ENCODE results near the gene MCEMP1.
A peak's percentile ranks its signal among the peaks of the same experiment; 100 is the strongest.
"Not testable (repeated sequence)": the region's sequence is repeated elsewhere in the genome, so short reads cannot be mapped to it uniquely, and the experiment has no call there.

Gene MCEMP1

GRCh38 chr19:7643629-7644549, 33.0 kb upstream of the MCEMP1 start:
- DNase-seq (ENCODE audit: low spot score) = not testable (repeated sequence)

GRCh38 chr19:7644550-7644877, 32.4 kb upstream of the MCEMP1 start:
- no peak for DNase-seq (ENCODE audit: low spot score)

- no peak for DNase-seq (ENCODE audit: low spot score)
Measured at GRCh38 chr19:7645163-7645562, 31.7 kb upstream of the MCEMP1 start.

- no peak for DNase-seq (ENCODE audit: low spot score)
Measured at GRCh38 chr19:7645656-7646425, 31.0 kb upstream of the MCEMP1 start.

- no peak for DNase-seq (ENCODE audit: low spot score)
Measured at GRCh38 chr19:7646426-7646700, 30.5 kb upstream of the MCEMP1 start.

GRCh38 chr19:7647156-7647555, 29.7 kb upstream of the MCEMP1 start:
- DNase-seq (ENCODE audit: low spot score) = no peak

GRCh38 chr19:7648265-7649014, 28.4 kb upstream of the MCEMP1 start:
- DNase-seq (ENCODE audit: low spot score) = no peak

GRCh38 chr19:7650148-7650547, 26.7 kb upstream of the MCEMP1 start:
- DNase-seq (ENCODE audit: low spot score) = no peak

- DNase-seq (ENCODE audit: low spot score) = peak; percentile 39
Measured at GRCh38 chr19:7652061-7652641, 24.7 kb upstream of the MCEMP1 start.

- no peak for DNase-seq (ENCODE audit: low spot score)
Measured at GRCh38 chr19:7654401-7654800, 22.5 kb upstream of the MCEMP1 start.

GRCh38 chr19:7655581-7655980, 21.3 kb upstream of the MCEMP1 start:
- DNase-seq (ENCODE audit: low spot score) = no peak

GRCh38 chr19:7657131-7657751, 19.6 kb upstream of the MCEMP1 start:
- no peak for DNase-seq (ENCODE audit: low spot score)

- DNase-seq (ENCODE audit: low spot score) = no peak
Measured at GRCh38 chr19:7658219-7658686, 18.6 kb upstream of the MCEMP1 start.

GRCh38 chr19:7661744-7662538, 14.9 kb upstream of the MCEMP1 start:
- no peak for DNase-seq (ENCODE audit: low spot score)

- DNase-seq (ENCODE audit: low spot score) = no peak
Measured at GRCh38 chr19:7662657-7663056, 14.2 kb upstream of the MCEMP1 start.

GRCh38 chr19:7663706-7664105, 13.2 kb upstream of the MCEMP1 start:
- DNase-seq (ENCODE audit: low spot score) = no peak

- no peak for DNase-seq (ENCODE audit: low spot score)
Measured at GRCh38 chr19:7665076-7665475, 11.8 kb upstream of the MCEMP1 start.

- no peak for DNase-seq (ENCODE audit: low spot score)
Measured at GRCh38 chr19:7668842-7669241, 8.0 kb upstream of the MCEMP1 start, which contains the start of gene RETN. Gene RETN, plus strand, starts transcription at chr19:7669049. Its CDS starts 278 bp downstream, at chr19:7669327.

GRCh38 chr19:7669641-7670040, 7.2 kb upstream of the MCEMP1 start:
- DNase-seq (ENCODE audit: low spot score) = no peak

- peak; percentile 24 for DNase-seq (ENCODE audit: low spot score)
Measured at GRCh38 chr19:7670150-7670783, 6.6 kb upstream of the MCEMP1 start.
